ENCODE measurements around the gene ARFGAP2. TPM values are rescaled to one million over a fixed set of nuclear protein-coding genes. Genes with fewer than 3 reads are reported as not detected.

The ARFGAP2 gene
- total and polyA plus RNA-seq, 9 donors, result 41.5 to 94.9 (median 74.2) TPM

DNA sequence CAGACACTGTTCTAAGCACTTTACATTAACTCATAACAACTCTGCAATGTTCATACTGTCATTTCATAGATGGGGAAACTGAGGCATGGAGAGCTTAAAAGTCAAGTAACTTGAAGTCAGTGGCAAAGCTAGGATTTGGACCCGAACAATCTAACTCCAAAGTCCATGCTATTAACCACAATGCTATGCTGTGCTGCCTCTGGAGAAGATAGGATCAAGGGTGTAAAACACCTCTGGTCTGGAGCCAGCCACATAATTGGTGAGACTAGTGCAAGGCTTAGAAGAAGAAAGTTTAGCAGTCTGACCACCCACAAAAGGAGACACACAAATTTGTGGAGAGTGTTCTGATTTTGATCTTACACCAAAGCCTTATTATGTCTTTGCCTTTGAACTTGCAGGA, 43.7 kb downstream of the ARFGAP2 start:
- TF ChIP-seq EP300 (IDR thresholded peaks at IDR 0.05), result no peak
- TF ChIP-seq, protein P1, sequence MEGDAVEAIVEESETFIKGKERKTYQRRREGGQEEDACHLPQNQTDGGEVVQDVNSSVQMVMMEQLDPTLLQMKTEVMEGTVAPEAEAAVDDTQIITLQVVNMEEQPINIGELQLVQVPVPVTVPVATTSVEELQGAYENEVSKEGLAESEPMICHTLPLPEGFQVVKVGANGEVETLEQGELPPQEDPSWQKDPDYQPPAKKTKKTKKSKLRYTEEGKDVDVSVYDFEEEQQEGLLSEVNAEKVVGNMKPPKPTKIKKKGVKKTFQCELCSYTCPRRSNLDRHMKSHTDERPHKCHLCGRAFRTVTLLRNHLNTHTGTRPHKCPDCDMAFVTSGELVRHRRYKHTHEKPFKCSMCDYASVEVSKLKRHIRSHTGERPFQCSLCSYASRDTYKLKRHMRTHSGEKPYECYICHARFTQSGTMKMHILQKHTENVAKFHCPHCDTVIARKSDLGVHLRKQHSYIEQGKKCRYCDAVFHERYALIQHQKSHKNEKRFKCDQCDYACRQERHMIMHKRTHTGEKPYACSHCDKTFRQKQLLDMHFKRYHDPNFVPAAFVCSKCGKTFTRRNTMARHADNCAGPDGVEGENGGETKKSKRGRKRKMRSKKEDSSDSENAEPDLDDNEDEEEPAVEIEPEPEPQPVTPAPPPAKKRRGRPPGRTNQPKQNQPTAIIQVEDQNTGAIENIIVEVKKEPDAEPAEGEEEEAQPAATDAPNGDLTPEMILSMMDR (IDR thresholded peaks at IDR 0.05), result no peak
- TF ChIP-seq POLR2A (IDR thresholded peaks at IDR 0.05), result no peak
- no peaks in the 10 kb centered on the region for H3K36me3 ChIP-seq
- WGBS, 3 donors, result 80 to 97% (median 93%) methylated on average over 1 of the region's 1 CpG
- H3K4me3 ChIP-seq, result no peak overlapping the region
- H3K27ac ChIP-seq, result no peak overlapping the region
- no peaks in the 10 kb centered on the region for H3K27me3 ChIP-seq
- H3K4me1 ChIP-seq (ENCODE audit: insufficient read depth), result no peaks in the 10 kb centered on the region
- DNase-seq, result no peak
- no peaks in the 10 kb centered on the region for H3K9me3 ChIP-seq
- intact Hi-C loops (cut with DNase I), result no loop called here

DNA sequence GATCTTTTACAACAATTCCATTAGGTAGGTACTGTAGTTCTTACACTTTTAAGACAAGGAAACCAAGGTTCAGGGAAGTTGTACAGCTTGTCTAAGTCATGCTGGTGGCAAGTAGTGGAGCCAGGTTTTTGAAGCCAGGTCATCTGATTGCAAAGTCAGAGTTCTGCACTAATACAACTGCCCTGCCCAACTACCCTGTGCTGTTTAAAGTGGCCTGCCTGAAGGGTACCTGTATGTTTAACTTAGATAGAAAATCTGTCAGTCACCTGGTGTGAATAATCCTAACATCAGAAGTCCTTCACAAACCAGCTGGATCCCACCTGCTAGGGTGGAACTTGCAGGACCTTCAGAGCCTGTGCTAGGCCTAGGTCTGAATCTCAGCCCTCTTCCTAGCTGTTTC, 44.2 kb downstream of the ARFGAP2 start:
- no peak for DNase-seq
- no peak overlapping the region for H3K27ac ChIP-seq
- H3K36me3 ChIP-seq, result no peaks in the 10 kb centered on the region
- no peaks in the 10 kb centered on the region for H3K27me3 ChIP-seq
- H3K4me1 ChIP-seq (ENCODE audit: insufficient read depth), result no peaks in the 10 kb centered on the region
- TF ChIP-seq EP300 (IDR thresholded peaks at IDR 0.05), result no peak
- TF ChIP-seq, protein P1 (IDR thresholded peaks at IDR 0.05), result no peak
- TF ChIP-seq POLR2A (IDR thresholded peaks at IDR 0.05), result no peak
- H3K9me3 ChIP-seq, result no peaks in the 10 kb centered on the region
- H3K4me3 ChIP-seq, result no peak overlapping the region
- intact Hi-C loops (cut with DNase I), result no loop called here

DNA sequence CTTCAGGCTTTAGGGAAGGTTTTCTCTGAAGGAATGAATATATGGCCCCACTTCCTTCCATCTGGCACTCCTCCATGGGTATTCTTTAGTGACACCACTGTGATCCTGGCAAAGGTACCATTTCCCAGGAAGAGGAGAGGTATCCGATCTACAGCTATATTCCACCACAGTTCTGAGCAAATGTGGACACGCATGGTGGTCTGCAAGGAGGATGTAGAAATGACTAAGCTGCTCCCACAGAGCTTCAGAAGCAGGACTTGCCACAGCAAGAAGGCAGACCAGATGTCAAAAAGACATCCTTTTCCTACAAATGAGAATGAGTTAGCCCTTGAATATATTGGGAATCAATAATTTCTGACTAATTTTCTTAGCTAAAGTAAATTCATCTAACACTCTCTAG, 45.5 kb downstream of the ARFGAP2 start:
- no peak overlapping the region for H3K27ac ChIP-seq
- 96 to 100% (median 97%) methylated on average over 2 of the region's 2 CpGs for WGBS, 3 donors
- no peaks in the 10 kb centered on the region for H3K36me3 ChIP-seq
- no peak for DNase-seq
- no peaks in the 10 kb centered on the region for H3K4me1 ChIP-seq (ENCODE audit: insufficient read depth)
- TF ChIP-seq EP300 (IDR thresholded peaks at IDR 0.05) (no peak), POLR2A (IDR thresholded peaks at IDR 0.05) (no peak)
- TF ChIP-seq, protein P1 (IDR thresholded peaks at IDR 0.05), result no peak
- intact Hi-C loops (cut with DNase I), result no loop called here
- H3K4me3 ChIP-seq, result no peak overlapping the region
- H3K9me3 ChIP-seq, result no peaks in the 10 kb centered on the region
- no peaks in the 10 kb centered on the region for H3K27me3 ChIP-seq

DNA sequence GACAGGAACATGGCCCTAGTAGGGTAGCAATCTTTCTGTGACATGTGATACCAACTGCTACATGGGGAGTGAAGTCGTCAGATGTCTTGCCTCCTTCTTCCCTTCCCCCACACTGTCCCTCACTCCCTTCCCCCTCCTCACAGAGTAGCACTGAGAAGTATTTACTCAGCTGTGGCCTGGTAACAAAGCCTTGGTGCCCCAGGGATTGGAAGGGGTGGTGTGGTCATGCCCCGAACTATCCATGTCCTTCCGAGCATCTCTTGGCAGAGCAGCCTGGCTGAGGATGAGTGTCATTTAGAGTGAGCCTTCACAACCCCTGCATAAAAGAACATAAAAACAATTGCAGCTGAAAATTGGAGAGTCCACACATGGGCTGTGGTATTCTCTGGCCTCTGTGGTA, 46.1 kb downstream of the ARFGAP2 start:
- 76 to 83% (median 76%) methylated on average over 3 of the region's 3 CpGs for WGBS, 3 donors
- no peak for TF ChIP-seq POLR2A (IDR thresholded peaks at IDR 0.05)
- TF ChIP-seq, protein P1 (IDR thresholded peaks at IDR 0.05), result no peak
- TF ChIP-seq EP300 (IDR thresholded peaks at IDR 0.05), result no peak
- intact Hi-C loops (cut with DNase I), result no loop called here
- H3K4me1 ChIP-seq (ENCODE audit: insufficient read depth), result no peaks in the 10 kb centered on the region
- H3K9me3 ChIP-seq, result no peaks in the 10 kb centered on the region
- no peaks in the 10 kb centered on the region for H3K36me3 ChIP-seq
- no peaks in the 10 kb centered on the region for H3K27me3 ChIP-seq
- H3K27ac ChIP-seq, result no peak overlapping the region
- H3K4me3 ChIP-seq, result no peak overlapping the region
- DNase-seq, result no peak

DNA sequence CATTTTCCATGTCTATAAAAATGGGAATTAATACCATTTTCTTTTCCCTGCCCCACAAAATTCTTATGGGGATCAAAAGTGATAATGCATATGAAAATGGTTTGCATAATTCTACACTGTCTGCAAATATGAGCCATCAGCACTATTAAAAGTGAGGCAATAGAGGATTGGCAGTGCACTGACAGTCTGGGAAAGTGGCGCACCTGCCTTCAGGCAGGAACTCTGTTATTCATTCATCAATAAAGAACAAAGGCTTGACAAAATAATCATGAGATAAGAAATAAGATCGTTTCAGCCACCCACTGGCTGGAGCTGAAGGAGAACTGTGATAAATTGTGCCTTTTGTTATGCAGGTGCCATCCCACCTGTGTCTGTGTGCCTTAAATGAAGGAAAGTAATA, 49.5 kb downstream of the ARFGAP2 start:
- no peaks in the 10 kb centered on the region for H3K27me3 ChIP-seq
- TF ChIP-seq, protein P1 (IDR thresholded peaks at IDR 0.05), result no peak
- no peak for TF ChIP-seq POLR2A (IDR thresholded peaks at IDR 0.05)
- no peak for TF ChIP-seq EP300 (IDR thresholded peaks at IDR 0.05)
- H3K36me3 ChIP-seq, result no peaks in the 10 kb centered on the region
- no peaks in the 10 kb centered on the region for H3K9me3 ChIP-seq
- H3K27ac ChIP-seq, result no peak overlapping the region
- intact Hi-C loops (cut with DNase I), result no loop called here
- DNase-seq, result no peak
- 67 to 74% (median 69%) methylated on average over 2 of the region's 2 CpGs for WGBS, 3 donors
- H3K4me3 ChIP-seq, result no peak overlapping the region
- no peaks in the 10 kb centered on the region for H3K4me1 ChIP-seq (ENCODE audit: insufficient read depth)
